GM23338 (cell line): ENCODE results near the gene TMPRSS13. TPM values are rescaled to one million over a fixed set of nuclear protein-coding genes. Genes with fewer than 3 reads are reported as not detected.
A peak's percentile ranks its signal among the peaks of the same experiment; 100 is the strongest.

Experiments used
- ATAC-seq: fragments of 200-7000 bp; cut with Tn5 transposase; 3 replicates; pipeline ENCODE4 v1.9.1; 2020
- DNase-seq: peaks from one replicate; pipeline ENCODE4 v3.0.0-alpha.2; 2015; ENCODE audit warnings: low spot score
- H2AFZ ChIP-seq: fragments of 200-600 bp; sonication (generic); 2 replicates; pipeline ENCODE4 v1.8.0; 2016; ENCODE audit warnings: antibody characterized with exemption, mild to moderate bottlenecking, moderate library complexity
- H3F3A ChIP-seq: fragments of 200-600 bp; sonication (generic); replicated peaks from 2 replicates; pipeline ENCODE4 v1.8.0; 2017; ENCODE audit warnings: antibody characterized with exemption, mixed run types, low read depth
- H3K27ac ChIP-seq: fragments of 200-600 bp; sonication (generic); 2 replicates; pipeline ENCODE4 v1.6.1; 2016; ENCODE audit warnings: low read depth
- H3K27me3 ChIP-seq: fragments of 200-600 bp; sonication (generic); 2 replicates; pipeline ENCODE4 v1.8.0; 2016; ENCODE audit warnings: mild to moderate bottlenecking, mixed run types, moderate library complexity; ENCODE audit not compliant: insufficient read depth
- H3K36me3 ChIP-seq: fragments of 200-600 bp; sonication (generic); 2 replicates; pipeline ENCODE4 v1.8.0; 2016; ENCODE audit warnings: mild to moderate bottlenecking; ENCODE audit not compliant: insufficient read depth
- H3K4me1 ChIP-seq: fragments of 200-600 bp; sonication (generic); 2 replicates; pipeline ENCODE4 v1.8.0; 2016; ENCODE audit warnings: mild to moderate bottlenecking, moderate library complexity; ENCODE audit not compliant: insufficient read depth
- H3K4me2 ChIP-seq: fragments of 200-600 bp; sonication (generic); 2 replicates; pipeline ENCODE4 v1.7.1; 2017; ENCODE audit warnings: mixed run types
- H3K4me3 ChIP-seq: fragments of 200-600 bp; sonication (generic); 2 replicates; pipeline ENCODE4 v1.6.1; 2016; ENCODE audit warnings: mixed run types
- H3K79me2 ChIP-seq: fragments of 200-600 bp; sonication (generic); replicated peaks from 2 replicates; pipeline ENCODE4 v1.8.0; 2017; ENCODE audit warnings: mild to moderate bottlenecking; ENCODE audit not compliant: insufficient read depth
- H3K9me2 ChIP-seq: fragments of 200-600 bp; sonication (generic); 2 replicates; pipeline ENCODE4 v1.8.0; 2017; ENCODE audit not compliant: insufficient read depth
- H4K20me1 ChIP-seq: fragments of 200-600 bp; sonication (generic); replicated peaks from 2 replicates; pipeline ENCODE4 v1.8.0; 2017; ENCODE audit warnings: mild to moderate bottlenecking; ENCODE audit not compliant: insufficient read depth
- H3K27ac Mint-ChIP-seq: 2 replicates; pipeline ENCODE4 v1.8.0; 2020; ENCODE audit warnings: inconsistent platforms, mild to moderate bottlenecking, moderate library complexity, mixed read lengths
- H3K27me3 Mint-ChIP-seq: 3 replicates; pipeline ENCODE4 v1.8.0; 2022; ENCODE audit warnings: low read depth, mild to moderate bottlenecking, moderate library complexity, mixed read lengths, inconsistent platforms; ENCODE audit not compliant: insufficient read depth, poor library complexity
- H3K36me3 Mint-ChIP-seq: 3 replicates; pipeline ENCODE4 v1.8.0; 2021; ENCODE audit warnings: low read depth, mild to moderate bottlenecking, inconsistent platforms, moderate library complexity, mixed read lengths
- H3K4me1 Mint-ChIP-seq: 3 replicates; pipeline ENCODE4 v1.8.0; 2020; ENCODE audit warnings: mild to moderate bottlenecking, inconsistent platforms, mixed read lengths
- H3K4me3 Mint-ChIP-seq: 3 replicates; pipeline ENCODE4 v1.8.0; 2021; ENCODE audit warnings: moderate library complexity, mild to moderate bottlenecking, inconsistent platforms, mixed read lengths
- H3K9me3 Mint-ChIP-seq: 3 replicates; pipeline ENCODE4 v1.8.0; 2020; ENCODE audit warnings: moderate library complexity, mild to moderate bottlenecking, inconsistent platforms, mixed read lengths
- CREB1 ChIP-seq: fragments of 250-450 bp; sonication (Bioruptor Pico); IDR thresholded peaks from 2 replicates; pipeline ENCODE4 v1.5.0; 2020; ENCODE audit warnings: low read depth, mild to moderate bottlenecking, moderate library complexity
- CTCF ChIP-seq, 2 experiments: fragments of 200-600 bp in 1 of 2; sonication (generic) in 1 of 2; conservative IDR thresholded peaks; 2 replicates each; pipeline versions ENCODE4 v1.5.1 to v1.6.1; 2016 to 2017; ENCODE audit warnings: antibody characterized with exemption in 2 of 2, low read depth in 2 of 2, mild to moderate bottlenecking in 2 of 2, moderate library complexity in 1 of 2
- ETS1 ChIP-seq: IDR thresholded peaks from 2 replicates; pipeline ENCODE4 v1.6.1; 2016; ENCODE audit warnings: antibody characterized with exemption
- EZH2 ChIP-seq: fragments of 200-600 bp; sonication (generic); IDR thresholded peaks from one replicate; pipeline ENCODE4 v1.8.0; 2017; ENCODE audit warnings: antibody characterized with exemption, mild to moderate bottlenecking, low read depth; ENCODE audit not compliant: unreplicated experiment
- EZH2phosphoT487 ChIP-seq: fragments of 200-600 bp; sonication (generic); IDR thresholded peaks from one replicate; pipeline ENCODE4 v1.8.1; 2018; ENCODE audit warnings: antibody characterized with exemption; ENCODE audit not compliant: unreplicated experiment
- JUNB ChIP-seq: IDR thresholded peaks from one replicate; pipeline ENCODE4 v1.6.1; 2016; ENCODE audit warnings: antibody characterized with exemption; ENCODE audit not compliant: unreplicated experiment
- NANOG ChIP-seq: IDR thresholded peaks from 2 replicates; pipeline ENCODE4 v1.6.1; 2016; ENCODE audit warnings: antibody characterized with exemption, borderline replicate concordance
- POLR2AphosphoS5 ChIP-seq: IDR thresholded peaks from 2 replicates; pipeline ENCODE4 v1.6.1; 2016; ENCODE audit warnings: antibody characterized with exemption, low read depth
- STAT1 ChIP-seq: IDR thresholded peaks from one replicate; pipeline ENCODE4 v1.6.1; 2016; ENCODE audit warnings: antibody characterized with exemption; ENCODE audit not compliant: unreplicated experiment
- ZNF114 ChIP-seq: fragments of 250-450 bp; sonication (Bioruptor Pico); IDR thresholded peaks from 2 replicates; pipeline ENCODE4 v1.5.0; 2020; ENCODE audit warnings: mild to moderate bottlenecking, moderate library complexity
- ZNF331 ChIP-seq: fragments of 250-450 bp; sonication (Bioruptor Pico); IDR thresholded peaks from 2 replicates; pipeline ENCODE4 v1.5.0; 2020; ENCODE audit warnings: low read depth, mild to moderate bottlenecking, moderate library complexity
- polyA plus RNA-seq: library from polyadenylated mRNA; unstranded; fragments of >200 nt; fragmentation: Nextera tagmentation; extraction: Ambion mirVana; gene quantifications from 2 replicates; pipeline ENCODE4 v1.2.1, GENCODE V29; 2016
- total RNA-seq: library from RNA; depleted of rRNA; stranded (reverse); fragments of >200 nt; shearing (Covaris generic); gene quantifications from 2 replicates; pipeline ENCODE4 v1.2.3, GENCODE V29; 2014
- TF ChIP-seq, protein P1 (sequence below): fragments of 250-450 bp; sonication (Bioruptor Pico); IDR thresholded peaks from 2 replicates; pipeline ENCODE4 v1.5.0; 2020; ENCODE audit warnings: mild to moderate bottlenecking, moderate library complexity

Gene TMPRSS13
- total and polyA plus RNA-seq, 2 experiments from 2014 or later = 0.31 TPM; not detected in 1

GRCh38 chr11:117932947-117933346 lies 3.7 kb upstream of the TMPRSS13 start:
- Histone ChIP-seq H2AFZ (no peak overlapping the region), H3K79me2 (no peaks in the 10 kb centered on the region), H3K27me3 (no peaks in the 10 kb centered on the region), H3K4me2 (no peak overlapping the region), H3K4me3 (no peak overlapping the region), H4K20me1 (no peaks in the 10 kb centered on the region), H3K36me3 (no peaks in the 10 kb centered on the region), H3K4me1 (peaks cover 19% of the 10 kb centered on the region; the same call in 1 of the 2 replicates), H3K27ac (no peak overlapping the region), H3K9me2 (0 out of 2 replicates have a peak, but pooled peaks cover 2% of the 10 kb centered on the region), H3F3A (no peaks in the 10 kb centered on the region)
- no peak overlapping the region for H3K4me3 Mint-ChIP-seq
- no peak overlapping the region; the same call in 1 of the 2 replicates for H3K27ac Mint-ChIP-seq
- no peak for TF ChIP-seq JUNB
- no peak for TF ChIP-seq ZNF114
- no peak for TF ChIP-seq NANOG
- TF ChIP-seq ETS1 = no peak
- DNase-seq (no peak), ATAC-seq (no peak)
- peaks cover 16% of the 10 kb centered on the region for H3K27me3 Mint-ChIP-seq
- peaks cover 42% of the 10 kb centered on the region for H3K4me1 Mint-ChIP-seq
- H3K36me3 Mint-ChIP-seq = no peaks in the 10 kb centered on the region
- H3K9me3 Mint-ChIP-seq = no peaks in the 10 kb centered on the region

- H3K27ac Mint-ChIP-seq = no peak overlapping the region; the same call in none of the 2 replicates
- peak; percentile 13; the same call in 1 of the 3 replicates for ATAC-seq
- no peak for TF ChIP-seq STAT1
- TF ChIP-seq JUNB = no peak
- no peak for TF ChIP-seq ZNF331 (CRISPR knock-in tag)
- TF ChIP-seq ZNF114 = no peak
- TF ChIP-seq POLR2AphosphoS5 = no peak
- no peak for TF ChIP-seq NANOG
- no peak for TF ChIP-seq ETS1
- TF ChIP-seq EZH2phosphoT487 = no peak
- TF ChIP-seq, protein P1, sequence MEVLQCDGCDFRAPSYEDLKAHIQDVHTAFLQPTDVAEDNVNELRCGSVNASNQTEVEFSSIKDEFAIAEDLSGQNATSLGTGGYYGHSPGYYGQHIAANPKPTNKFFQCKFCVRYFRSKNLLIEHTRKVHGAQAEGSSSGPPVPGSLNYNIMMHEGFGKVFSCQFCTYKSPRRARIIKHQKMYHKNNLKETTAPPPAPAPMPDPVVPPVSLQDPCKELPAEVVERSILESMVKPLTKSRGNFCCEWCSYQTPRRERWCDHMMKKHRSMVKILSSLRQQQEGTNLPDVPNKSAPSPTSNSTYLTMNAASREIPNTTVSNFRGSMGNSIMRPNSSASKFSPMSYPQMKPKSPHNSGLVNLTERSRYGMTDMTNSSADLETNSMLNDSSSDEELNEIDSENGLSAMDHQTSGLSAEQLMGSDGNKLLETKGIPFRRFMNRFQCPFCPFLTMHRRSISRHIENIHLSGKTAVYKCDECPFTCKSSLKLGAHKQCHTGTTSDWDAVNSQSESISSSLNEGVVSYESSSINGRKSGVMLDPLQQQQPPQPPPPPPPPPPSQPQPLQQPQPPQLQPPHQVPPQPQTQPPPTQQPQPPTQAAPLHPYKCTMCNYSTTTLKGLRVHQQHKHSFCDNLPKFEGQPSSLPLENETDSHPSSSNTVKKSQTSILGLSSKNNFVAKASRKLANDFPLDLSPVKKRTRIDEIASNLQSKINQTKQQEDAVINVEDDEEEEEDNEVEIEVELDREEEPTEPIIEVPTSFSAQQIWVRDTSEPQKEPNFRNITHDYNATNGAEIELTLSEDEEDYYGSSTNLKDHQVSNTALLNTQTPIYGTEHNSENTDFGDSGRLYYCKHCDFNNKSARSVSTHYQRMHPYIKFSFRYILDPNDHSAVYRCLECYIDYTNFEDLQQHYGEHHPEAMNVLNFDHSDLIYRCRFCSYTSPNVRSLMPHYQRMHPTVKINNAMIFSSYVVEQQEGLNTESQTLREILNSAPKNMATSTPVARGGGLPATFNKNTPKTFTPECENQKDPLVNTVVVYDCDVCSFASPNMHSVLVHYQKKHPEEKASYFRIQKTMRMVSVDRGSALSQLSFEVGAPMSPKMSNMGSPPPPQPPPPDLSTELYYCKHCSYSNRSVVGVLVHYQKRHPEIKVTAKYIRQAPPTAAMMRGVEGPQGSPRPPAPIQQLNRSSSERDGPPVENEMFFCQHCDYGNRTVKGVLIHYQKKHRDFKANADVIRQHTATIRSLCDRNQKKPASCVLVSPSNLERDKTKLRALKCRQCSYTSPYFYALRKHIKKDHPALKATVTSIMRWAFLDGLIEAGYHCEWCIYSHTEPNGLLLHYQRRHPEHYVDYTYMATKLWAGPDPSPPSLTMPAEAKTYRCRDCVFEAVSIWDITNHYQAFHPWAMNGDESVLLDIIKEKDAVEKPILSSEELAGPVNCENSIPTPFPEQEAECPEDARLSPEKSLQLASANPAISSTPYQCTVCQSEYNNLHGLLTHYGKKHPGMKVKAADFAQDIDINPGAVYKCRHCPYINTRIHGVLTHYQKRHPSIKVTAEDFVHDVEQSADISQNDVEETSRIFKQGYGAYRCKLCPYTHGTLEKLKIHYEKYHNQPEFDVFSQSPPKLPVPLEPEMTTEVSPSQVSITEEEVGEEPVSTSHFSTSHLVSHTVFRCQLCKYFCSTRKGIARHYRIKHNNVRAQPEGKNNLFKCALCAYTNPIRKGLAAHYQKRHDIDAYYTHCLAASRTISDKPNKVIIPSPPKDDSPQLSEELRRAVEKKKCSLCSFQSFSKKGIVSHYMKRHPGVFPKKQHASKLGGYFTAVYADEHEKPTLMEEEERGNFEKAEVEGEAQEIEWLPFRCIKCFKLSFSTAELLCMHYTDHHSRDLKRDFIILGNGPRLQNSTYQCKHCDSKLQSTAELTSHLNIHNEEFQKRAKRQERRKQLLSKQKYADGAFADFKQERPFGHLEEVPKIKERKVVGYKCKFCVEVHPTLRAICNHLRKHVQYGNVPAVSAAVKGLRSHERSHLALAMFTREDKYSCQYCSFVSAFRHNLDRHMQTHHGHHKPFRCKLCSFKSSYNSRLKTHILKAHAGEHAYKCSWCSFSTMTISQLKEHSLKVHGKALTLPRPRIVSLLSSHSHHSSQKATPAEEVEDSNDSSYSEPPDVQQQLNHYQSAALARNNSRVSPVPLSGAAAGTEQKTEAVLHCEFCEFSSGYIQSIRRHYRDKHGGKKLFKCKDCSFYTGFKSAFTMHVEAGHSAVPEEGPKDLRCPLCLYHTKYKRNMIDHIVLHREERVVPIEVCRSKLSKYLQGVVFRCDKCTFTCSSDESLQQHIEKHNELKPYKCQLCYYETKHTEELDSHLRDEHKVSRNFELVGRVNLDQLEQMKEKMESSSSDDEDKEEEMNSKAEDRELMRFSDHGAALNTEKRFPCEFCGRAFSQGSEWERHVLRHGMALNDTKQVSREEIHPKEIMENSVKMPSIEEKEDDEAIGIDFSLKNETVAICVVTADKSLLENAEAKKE = no peak
- TF ChIP-seq CREB1 (CRISPR knock-in tag) = no peak
- TF ChIP-seq CTCF (conservative IDR thresholded peaks at IDR 0.05; ENCODE audit: low read depth in 2 of 2) = no peak
- no peak for TF ChIP-seq EZH2
Observed at GRCh38 chr11:117932426-117932825, 3.2 kb upstream of the TMPRSS13 start.

More at GRCh38 chr11:117932426-117932825, 3.2 kb upstream of the TMPRSS13 start:
- Histone ChIP-seq H3K27me3 (no peaks in the 10 kb centered on the region), H3K36me3 (no peaks in the 10 kb centered on the region), H3F3A (no peaks in the 10 kb centered on the region), H3K27ac (no peak overlapping the region), H3K4me2 (no peak overlapping the region), H3K9me2 (0 out of 2 replicates have a peak, but pooled peaks cover 2% of the 10 kb centered on the region), H3K4me1 (peaks cover 19% of the 10 kb centered on the region; the same call in 1 of the 2 replicates), H3K4me3 (no peak overlapping the region), H4K20me1 (no peaks in the 10 kb centered on the region), H2AFZ (no peak overlapping the region), H3K79me2 (no peaks in the 10 kb centered on the region)
- H3K4me3 Mint-ChIP-seq = no peak overlapping the region
- H3K9me3 Mint-ChIP-seq = no peaks in the 10 kb centered on the region
- no peaks in the 10 kb centered on the region for H3K36me3 Mint-ChIP-seq
- no peak for DNase-seq
- peaks cover 16% of the 10 kb centered on the region for H3K27me3 Mint-ChIP-seq
- H3K4me1 Mint-ChIP-seq = peaks cover 42% of the 10 kb centered on the region
